ENCODE results near the gene LRIT2.

The LRIT2 gene

GRCh38 chr10:84201682-84202081 lies 23.7 kb downstream of the LRIT2 start:
- H3K4me3 ChIP-seq (replicated peaks in 1 of 2; ENCODE audit: low read depth in 2 of 2, low read length in 2 of 2) = no peak overlapping the region
- TF ChIP-seq CTCF (IDR thresholded peaks at IDR 0.05; ENCODE audit: low read depth, low read length) = no peak

GRCh38 chr10:84201244-84201606 lies 24.1 kb downstream of the LRIT2 start:
- no peak overlapping the region for H3K4me3 ChIP-seq (replicated peaks in 1 of 2; ENCODE audit: low read depth in 2 of 2, low read length in 2 of 2)
- no peak for DNase-seq (ENCODE audit: low read depth in 2 of 2)
- no peak for TF ChIP-seq CTCF (IDR thresholded peaks at IDR 0.05; ENCODE audit: low read depth, low read length)

More at GRCh38 chr10:84201682-84202081, 23.7 kb downstream of the LRIT2 start:
- no peak for DNase-seq (ENCODE audit: low read depth in 2 of 2)

GRCh38 chr10:84200537-84201243 lies 24.7 kb downstream of the LRIT2 start:
- H3K4me3 ChIP-seq (replicated peaks in 1 of 2; ENCODE audit: low read depth in 2 of 2, low read length in 2 of 2) = no peak overlapping the region
- no peak for DNase-seq (ENCODE audit: low read depth in 2 of 2)
- TF ChIP-seq CTCF (IDR thresholded peaks at IDR 0.05; ENCODE audit: low read depth, low read length) = no peak

GRCh38 chr10:84198206-84198915 lies 27.0 kb downstream of the LRIT2 start:
- no peak overlapping the region for H3K4me3 ChIP-seq (replicated peaks in 1 of 2; ENCODE audit: low read depth in 2 of 2, low read length in 2 of 2)
- DNase-seq (ENCODE audit: low read depth in 2 of 2) = no peak
- TF ChIP-seq CTCF (IDR thresholded peaks at IDR 0.05; ENCODE audit: low read depth, low read length) = no peak

- TF ChIP-seq CTCF (IDR thresholded peaks at IDR 0.05; ENCODE audit: low read depth, low read length) = no peak
- DNase-seq (ENCODE audit: low read depth in 2 of 2) = no peak
- H3K4me3 ChIP-seq (replicated peaks in 1 of 2; ENCODE audit: low read depth in 2 of 2, low read length in 2 of 2) = no peak overlapping the region
Observed at GRCh38 chr10:84197643-84198042, 27.7 kb downstream of the LRIT2 start.

GRCh38 chr10:84196941-84197340 lies 28.4 kb downstream of the LRIT2 start:
- no peak for TF ChIP-seq CTCF (IDR thresholded peaks at IDR 0.05; ENCODE audit: low read depth, low read length)
- DNase-seq (ENCODE audit: low read depth in 2 of 2) = no peak
- no peak overlapping the region for H3K4me3 ChIP-seq (replicated peaks in 1 of 2; ENCODE audit: low read depth in 2 of 2, low read length in 2 of 2)

Measured in cardiac fibroblast (primary cell).